Smooth muscle cell (in vitro differentiated cells): ENCODE data around the gene HSPA14. TPM values are rescaled to one million over a fixed set of nuclear protein-coding genes. Genes with fewer than 3 reads are reported as not detected.

ENCODE experiments used
- DNase-seq: peaks from one replicate; lab custom pipeline; 2025; ENCODE audit not compliant: unreplicated experiment; lab: John Stamatoyannopoulos, UW
- H2AFZ ChIP-seq: fragments of 200-600 bp; sonication (generic); 2 replicates; pipeline ENCODE4 v1.6.0; 2016; ENCODE audit warnings: antibody characterized with exemption, low read depth, mild to moderate bottlenecking
- H3F3A ChIP-seq: fragments of 200-600 bp; sonication (generic); 2 replicates; pipeline ENCODE4 v1.6.0; 2017; ENCODE audit warnings: antibody characterized with exemption, low read depth
- H3K27ac ChIP-seq: fragments of 200-600 bp; sonication (generic); 2 replicates; pipeline ENCODE4 v1.5.1; 2016; ENCODE audit warnings: low read depth, mild to moderate bottlenecking
- H3K27me3 ChIP-seq: fragments of 200-600 bp; sonication (generic); 2 replicates; pipeline ENCODE4 v1.6.1; 2016; ENCODE audit warnings: low read depth, mild to moderate bottlenecking
- H3K36me3 ChIP-seq: fragments of 200-600 bp; sonication (generic); 2 replicates; pipeline ENCODE4 v1.5.1; 2016; ENCODE audit warnings: low read depth
- H3K4me1 ChIP-seq: fragments of 200-600 bp; sonication (generic); 2 replicates; pipeline ENCODE4 v1.5.1; 2016; ENCODE audit warnings: low read depth
- H3K4me2 ChIP-seq: fragments of 200-600 bp; sonication (generic); 2 replicates; pipeline ENCODE4 v1.6.0; 2016; ENCODE audit warnings: mild to moderate bottlenecking
- H3K4me3 ChIP-seq: fragments of 200-600 bp; sonication (generic); 2 replicates; pipeline ENCODE4 v1.5.1; 2016; ENCODE audit warnings: mild to moderate bottlenecking
- H3K79me2 ChIP-seq: fragments of 200-600 bp; sonication (generic); 2 replicates; pipeline ENCODE4 v1.6.0; 2016; ENCODE audit warnings: low read depth, mild to moderate bottlenecking
- H3K9ac ChIP-seq: fragments of 200-600 bp; sonication (generic); 2 replicates; pipeline ENCODE4 v1.6.0; 2016; ENCODE audit warnings: low read depth
- H3K9me3 ChIP-seq: fragments of 200-600 bp; sonication (generic); replicated peaks from 2 replicates; pipeline ENCODE4 v1.5.1; 2016; ENCODE audit warnings: low read depth
- H4K20me1 ChIP-seq: fragments of 200-600 bp; sonication (generic); 2 replicates; pipeline ENCODE4 v1.6.0; 2016; ENCODE audit warnings: low read depth
- CTCF ChIP-seq: fragments of 200-600 bp; sonication (generic); IDR thresholded peaks from 2 replicates; pipeline ENCODE4 v1.5.1; 2017; ENCODE audit warnings: borderline replicate concordance, mild to moderate bottlenecking, antibody characterized with exemption; ENCODE audit not compliant: insufficient read depth, poor library complexity, severe bottlenecking
- WGBS: methylation state at CpG from one replicate; pipeline ENCODE4 v1.1.7; 2016; ENCODE audit warnings: low lambda C conversion rate; 5-methylcytosine and 5-hydroxymethylcytosine counted together
- polyA plus RNA-seq: library from polyadenylated mRNA; unstranded; fragments of >200 nt; fragmentation: Nextera tagmentation; extraction: Ambion mirVana; gene quantifications from 2 replicates; pipeline ENCODE4 v1.2.1, GENCODE V29; 2016
- total RNA-seq: library from RNA; depleted of rRNA; stranded (reverse); fragments of >200 nt; gene quantifications from 2 replicates; pipeline ENCODE4 v1.2.3, GENCODE V29; 2014

HSPA14 gene
- total and polyA plus RNA-seq, 2 experiments from 2014 or later: 9.9 to 18.6 TPM

GRCh38 chr10:14855453-14855852 lies 17.3 kb downstream of the HSPA14 start:
- no peak for DNase-seq
- Histone ChIP-seq H3K9ac (no peak overlapping the region), H3F3A (no peaks in the 10 kb centered on the region), H3K4me3 (no peak overlapping the region), H2AFZ (no peak overlapping the region), H3K4me1 (no peaks in the 10 kb centered on the region), H3K4me2 (no peak overlapping the region), H3K36me3 (peaks cover 8% of the 10 kb centered on the region), H3K27me3 (no peaks in the 10 kb centered on the region), H4K20me1 (no peaks in the 10 kb centered on the region), H3K79me2 (no peaks in the 10 kb centered on the region), H3K27ac (no peak overlapping the region), H3K9me3 (no peaks in the 10 kb centered on the region)
- WGBS: 94% methylated on average over 1 of the region's 1 CpG
- TF ChIP-seq CTCF: no peak

GRCh38 chr10:14858338-14858960 lies 20.3 kb downstream of the HSPA14 start:
- Histone ChIP-seq H3K4me1 (no peaks in the 10 kb centered on the region), H3K36me3 (peaks cover 3% of the 10 kb centered on the region), H3K27ac (no peak overlapping the region), H3K4me2 (no peak overlapping the region), H4K20me1 (no peaks in the 10 kb centered on the region), H3K79me2 (no peaks in the 10 kb centered on the region), H3K27me3 (no peaks in the 10 kb centered on the region), H3K9me3 (no peaks in the 10 kb centered on the region), H2AFZ (no peak overlapping the region), H3K9ac (no peak overlapping the region), H3K4me3 (no peak overlapping the region), H3F3A (no peaks in the 10 kb centered on the region)
- WGBS: 95% methylated on average over 6 of the region's 6 CpGs
- no peak for TF ChIP-seq CTCF
- DNase-seq: no peak

- no peaks in the 10 kb centered on the region for H3K4me1 ChIP-seq
- no peaks in the 10 kb centered on the region for H3F3A ChIP-seq
- H3K9ac ChIP-seq: no peak overlapping the region
- no peak for TF ChIP-seq CTCF
- H3K27me3 ChIP-seq: no peaks in the 10 kb centered on the region
- no peak overlapping the region for H3K27ac ChIP-seq
- DNase-seq: no peak
- H3K4me3 ChIP-seq: no peak overlapping the region
- no peaks in the 10 kb centered on the region for H3K79me2 ChIP-seq
- no peak overlapping the region for H2AFZ ChIP-seq
- H3K36me3 ChIP-seq: peaks cover 3% of the 10 kb centered on the region
- H3K4me2 ChIP-seq: no peak overlapping the region
- no peaks in the 10 kb centered on the region for H4K20me1 ChIP-seq
- H3K9me3 ChIP-seq: no peaks in the 10 kb centered on the region
- 95% methylated on average over 5 of the region's 5 CpGs for WGBS
Observed at GRCh38 chr10:14859043-14859442, 20.9 kb downstream of the HSPA14 start.

- no peak for DNase-seq
- H3F3A ChIP-seq: no peaks in the 10 kb centered on the region
- H3K79me2 ChIP-seq: no peaks in the 10 kb centered on the region
- no peaks in the 10 kb centered on the region for H3K9me3 ChIP-seq
- H3K4me3 ChIP-seq: no peak overlapping the region
- no peaks in the 10 kb centered on the region for H3K4me1 ChIP-seq
- H4K20me1 ChIP-seq: no peaks in the 10 kb centered on the region
- no peaks in the 10 kb centered on the region for H3K27me3 ChIP-seq
- TF ChIP-seq CTCF: no peak
- H3K36me3 ChIP-seq: peaks cover 3% of the 10 kb centered on the region
- no peak overlapping the region for H3K9ac ChIP-seq
- H2AFZ ChIP-seq: no peak overlapping the region
- H3K4me2 ChIP-seq: no peak overlapping the region
- H3K27ac ChIP-seq: no peak overlapping the region
Observed at GRCh38 chr10:14859775-14860174, 21.7 kb downstream of the HSPA14 start.
